NCI-H1417 treated with DMSO at 0.1 percent for 48 hours (cell line): ENCODE data around the gene SAC3D1.

Experiments used
- DNase-seq: peaks from one replicate; lab custom pipeline; 2025; lab: John Stamatoyannopoulos, UW

SAC3D1 gene

GRCh38 chr11:65026810-65027209 lies 14.2 kb upstream of the SAC3D1 start:
- DNase-seq: no peak

- DNase-seq: peak; percentile 94
Observed at GRCh38 chr11:65027213-65028067, 13.6 kb upstream of the SAC3D1 start, which contains the start of gene SNX15. Gene SNX15 (plus strand): TSS chr11:65027439. CDS start chr11:65027538, 99 bp downstream.

- no peak for DNase-seq
Observed at GRCh38 chr11:65032216-65032615, 8.8 kb upstream of the SAC3D1 start.

GRCh38 chr11:65034423-65034822 lies 6.6 kb upstream of the SAC3D1 start:
- DNase-seq: no peak

GRCh38 chr11:65035579-65035978 lies 5.4 kb upstream of the SAC3D1 start:
- DNase-seq: no peak

GRCh38 chr11:65036931-65037330 lies 4.1 kb upstream of the SAC3D1 start:
- no peak for DNase-seq

GRCh38 chr11:65040520-65040846 lies 527 bp upstream of the SAC3D1 start:
- DNase-seq: no peak

- no peak for DNase-seq
Observed at GRCh38 chr11:65042891-65043290, 1.9 kb downstream of the SAC3D1 start.

GRCh38 chr11:65043881-65044501 lies 3.0 kb downstream of the SAC3D1 start:
- DNase-seq: no peak

- DNase-seq: no peak
Observed at GRCh38 chr11:65045061-65045460, 4.1 kb downstream of the SAC3D1 start.

GRCh38 chr11:65045728-65046127 lies 4.7 kb downstream of the SAC3D1 start:
- DNase-seq: no peak

GRCh38 chr11:65047581-65048422 lies 6.8 kb downstream of the SAC3D1 start:
- no peak for DNase-seq

- no peak for DNase-seq
Observed at GRCh38 chr11:65051398-65051858, 10.4 kb downstream of the SAC3D1 start.

GRCh38 chr11:65053827-65054508 lies 13.0 kb downstream of the SAC3D1 start:
- DNase-seq: no peak

GRCh38 chr11:65055538-65055937 lies 14.5 kb downstream of the SAC3D1 start:
- DNase-seq: no peak

- DNase-seq: no peak
Observed at GRCh38 chr11:65056999-65057398, 16.0 kb downstream of the SAC3D1 start.

GRCh38 chr11:65057526-65057925 lies 16.5 kb downstream of the SAC3D1 start:
- DNase-seq: no peak

GRCh38 chr11:65058012-65058411 lies 17.0 kb downstream of the SAC3D1 start:
- no peak for DNase-seq

GRCh38 chr11:65058419-65059054 lies 17.5 kb downstream of the SAC3D1 start, which contains the start of gene NAALADL1:
Gene NAALADL1 (minus strand): TSS chr11:65058553. CDS start chr11:65058521, 32 bp downstream.
- DNase-seq: no peak

- DNase-seq: no peak
Observed at GRCh38 chr11:65059523-65059922, 18.5 kb downstream of the SAC3D1 start.
